Liver (tissue), 9 donors: ENCODE data around the gene NKX6-1. TPM values are rescaled to one million over a fixed set of nuclear protein-coding genes. Genes with fewer than 3 reads are reported as not detected.

Experiments
- DNase-seq: peaks from one replicate; pipeline ENCODE4 v3.0.0-alpha.2; 2017; ENCODE audit warnings: low spot score
- H3K27ac ChIP-seq, 2 donors: one replicate each; pipeline ENCODE4 v1.7.0; 2013; ENCODE audit warnings: inconsistent platforms in 2 of 2, low read length in 2 of 2, control low read depth in 1 of 2, low read depth in 1 of 2, mild to moderate bottlenecking in 1 of 2
- H3K27me3 ChIP-seq, 4 donors: one replicate each; pipeline versions ENCODE4 v1.6.1 to v1.7.0; 2013; ENCODE audit warnings: low read length in 3 of 4, inconsistent platforms in 1 of 4, mild to moderate bottlenecking in 1 of 4, moderate library complexity in 1 of 4; ENCODE audit not compliant: control insufficient read depth in 4 of 4, insufficient read depth in 4 of 4
- H3K36me3 ChIP-seq, 4 donors: one replicate each; pipeline versions ENCODE4 v1.6.1 to v1.7.0; 2013; ENCODE audit warnings: low read length in 3 of 4, mild to moderate bottlenecking in 3 of 4, low read depth in 1 of 4, moderate library complexity in 1 of 4; ENCODE audit not compliant: control insufficient read depth in 4 of 4, insufficient read depth in 3 of 4
- H3K4me1 ChIP-seq, 4 donors: one replicate each; pipeline versions ENCODE4 v1.6.1 to v1.7.0; 2013; ENCODE audit warnings: low read length in 3 of 4, mild to moderate bottlenecking in 3 of 4, moderate library complexity in 1 of 4; ENCODE audit not compliant: control insufficient read depth in 4 of 4, insufficient read depth in 4 of 4
- H3K4me3 ChIP-seq, 3 donors: one replicate each; pipeline versions ENCODE4 v1.6.1 to v1.7.0; 2013; ENCODE audit warnings: low read length in 3 of 3, control low read depth in 1 of 3, low read depth in 1 of 3, mild to moderate bottlenecking in 1 of 3
- H3K9ac ChIP-seq, 2 donors: one replicate each; pipeline ENCODE4 v1.7.0; 2013; ENCODE audit warnings: low read length in 2 of 2, mild to moderate bottlenecking in 2 of 2, moderate library complexity in 2 of 2, control low read depth in 1 of 2, low read depth in 1 of 2
- H3K9me3 ChIP-seq, 4 donors: one replicate each; pipeline versions ENCODE4 v1.6.1 to v1.7.0; 2013; ENCODE audit warnings: low read length in 3 of 4; ENCODE audit not compliant: control insufficient read depth in 4 of 4
- EGR1 ChIP-seq, 2 donors: IDR thresholded peaks; 2 replicates each; pipeline ENCODE4 v1.6.1; 2016 to 2018; ENCODE audit warnings: antibody characterized with exemption in 2 of 2, low read depth in 2 of 2
- FOXA1 ChIP-seq: IDR thresholded peaks from 2 replicates; pipeline ENCODE4 v1.6.1; 2016; ENCODE audit warnings: antibody characterized with exemption
- FOXA2 ChIP-seq: IDR thresholded peaks from 2 replicates; pipeline ENCODE4 v1.6.1; 2016; ENCODE audit warnings: antibody characterized with exemption
- GABPA ChIP-seq, 2 donors: IDR thresholded peaks in 1 of 2; conservative IDR thresholded peaks in 1 of 2; 2 replicates each; pipeline ENCODE4 v1.6.1; 2016; ENCODE audit warnings: antibody characterized with exemption in 2 of 2, mild to moderate bottlenecking in 1 of 2, moderate library complexity in 1 of 2
- HNF4A ChIP-seq, 2 donors: conservative IDR thresholded peaks; 2 replicates each; pipeline ENCODE4 v1.6.1; 2016; ENCODE audit warnings: antibody characterized with exemption in 2 of 2, mild to moderate bottlenecking in 2 of 2
- JUND ChIP-seq, 2 donors: IDR thresholded peaks; 2 replicates each; pipeline ENCODE4 v1.6.1; 2016; ENCODE audit warnings: antibody characterized with exemption in 2 of 2
- NR2F2 ChIP-seq: IDR thresholded peaks from 2 replicates; pipeline ENCODE4 v1.6.1; 2016; ENCODE audit warnings: antibody characterized with exemption
- RAD21 ChIP-seq, 2 donors: IDR thresholded peaks; 2 replicates each; pipeline ENCODE4 v1.6.1; 2016; ENCODE audit warnings: antibody characterized with exemption in 2 of 2, mild to moderate bottlenecking in 2 of 2
- RXRA ChIP-seq, 2 donors: IDR thresholded peaks; 2 replicates each; pipeline ENCODE4 v1.6.1; 2017 to 2018; ENCODE audit warnings: antibody characterized with exemption in 2 of 2, mild to moderate bottlenecking in 1 of 2
- SP1 ChIP-seq: IDR thresholded peaks from 2 replicates; pipeline ENCODE4 v1.6.1; 2018; ENCODE audit warnings: antibody characterized with exemption, mild to moderate bottlenecking
- TAF1 ChIP-seq: conservative IDR thresholded peaks from 2 replicates; pipeline ENCODE4 v1.6.1; 2016; ENCODE audit warnings: antibody characterized with exemption, mild to moderate bottlenecking
- YY1 ChIP-seq: IDR thresholded peaks from 2 replicates; pipeline ENCODE4 v1.6.1; 2016; ENCODE audit warnings: antibody characterized with exemption, mild to moderate bottlenecking
- WGBS: extraction: QIAGEN DNeasy Blood & Tissue Kit; methylation state at CpG from one replicate; pipeline ENCODE4 v1.1.7; 2013; 5-methylcytosine and 5-hydroxymethylcytosine counted together
- polyA plus RNA-seq, 2 donors: library from polyadenylated mRNA; stranded (reverse) in 1 of 2; unstranded in 1 of 2; fragments of 200-250 nt in 1 of 2; fragments of >200 nt in 1 of 2; fragmentation: Nextera tagmentation in 1 of 2; extraction: Ambion mirVana in 1 of 2; gene quantifications; one replicate each; pipeline versions ENCODE4 v1.2.1 to v1.2.3, GENCODE V29; 2013 to 2015
- total RNA-seq, 2 donors: library from RNA; depleted of rRNA; stranded (reverse); fragments of >200 nt; gene quantifications; one replicate each; pipeline ENCODE4 v1.2.3, GENCODE V29; 2014
- TF ChIP-seq, protein P1 (sequence below): IDR thresholded peaks from 2 replicates; pipeline ENCODE4 v1.6.1; 2016; ENCODE audit warnings: antibody characterized with exemption
- TF ChIP-seq, protein P2 (sequence below): IDR thresholded peaks from 2 replicates; pipeline ENCODE4 v1.6.1; 2016; ENCODE audit warnings: antibody characterized with exemption, mild to moderate bottlenecking
- TF ChIP-seq, protein P3 (sequence below): fragments of 150-350 bp; IDR thresholded peaks from 2 replicates; pipeline ENCODE4 v1.5.1; 2017; ENCODE audit warnings: improper control_type of control experiment, low read depth, low read length; ENCODE audit not compliant: missing input control
- TF ChIP-seq, protein P4 (sequence below): IDR thresholded peaks from 2 replicates; pipeline ENCODE4 v1.6.1; 2016; ENCODE audit warnings: antibody characterized with exemption
- TF ChIP-seq, protein P5 (sequence below): IDR thresholded peaks from 2 replicates; pipeline ENCODE4 v1.6.1; 2016; ENCODE audit warnings: antibody characterized with exemption
- donor health status: healthy.
- donor health status: healthy.
- donor health status: healthy.
- donor health status: healthy.
- donor health status: healthy.

NKX6-1 gene
- total and polyA plus RNA-seq, 4 donors: 0.05 TPM; not detected in 3

DNA sequence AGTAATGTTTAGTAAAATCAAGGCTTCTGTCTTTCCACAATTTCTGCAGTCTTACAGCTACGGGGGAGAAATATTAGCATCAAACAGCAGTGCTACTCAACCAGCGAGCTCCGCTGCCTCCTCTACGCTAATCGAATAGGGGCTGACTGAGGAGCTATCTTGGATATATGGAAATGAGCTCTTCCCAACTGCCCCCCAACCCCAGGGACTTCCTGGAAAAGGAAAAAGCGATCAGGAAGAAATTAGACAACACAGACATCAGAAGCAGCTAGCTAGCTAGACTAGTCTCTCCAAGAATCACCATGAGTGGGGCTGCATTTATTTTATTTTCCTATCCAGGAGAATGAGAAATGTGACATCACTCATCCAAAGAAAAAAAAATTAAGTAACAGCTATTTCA is 7.6 kb downstream of the NKX6-1 start:
- H3K36me3 ChIP-seq: no peaks in the 10 kb centered on the region
- H3K4me1 ChIP-seq: peaks cover 0 to 11% (median 2%) of the 10 kb centered on the region in 4 donors
- DNase-seq: no peak
- WGBS: 16% methylated on average over 6 of the region's 6 CpGs
- TF ChIP-seq GABPA (IDR thresholded peaks at IDR 0.05 in 1 of 2, conservative IDR thresholded peaks at IDR 0.05 in 1 of 2) (no peak), RXRA (IDR thresholded peaks at IDR 0.05) (no peak), FOXA1 (no peak), EGR1 (IDR thresholded peaks at IDR 0.05; ENCODE audit: low read depth in 2 of 2) (no peak), FOXA2 (no peak)
- TF ChIP-seq, protein P1, sequence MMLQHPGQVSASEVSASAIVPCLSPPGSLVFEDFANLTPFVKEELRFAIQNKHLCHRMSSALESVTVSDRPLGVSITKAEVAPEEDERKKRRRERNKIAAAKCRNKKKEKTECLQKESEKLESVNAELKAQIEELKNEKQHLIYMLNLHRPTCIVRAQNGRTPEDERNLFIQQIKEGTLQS: no peak
- TF ChIP-seq, protein P2, sequence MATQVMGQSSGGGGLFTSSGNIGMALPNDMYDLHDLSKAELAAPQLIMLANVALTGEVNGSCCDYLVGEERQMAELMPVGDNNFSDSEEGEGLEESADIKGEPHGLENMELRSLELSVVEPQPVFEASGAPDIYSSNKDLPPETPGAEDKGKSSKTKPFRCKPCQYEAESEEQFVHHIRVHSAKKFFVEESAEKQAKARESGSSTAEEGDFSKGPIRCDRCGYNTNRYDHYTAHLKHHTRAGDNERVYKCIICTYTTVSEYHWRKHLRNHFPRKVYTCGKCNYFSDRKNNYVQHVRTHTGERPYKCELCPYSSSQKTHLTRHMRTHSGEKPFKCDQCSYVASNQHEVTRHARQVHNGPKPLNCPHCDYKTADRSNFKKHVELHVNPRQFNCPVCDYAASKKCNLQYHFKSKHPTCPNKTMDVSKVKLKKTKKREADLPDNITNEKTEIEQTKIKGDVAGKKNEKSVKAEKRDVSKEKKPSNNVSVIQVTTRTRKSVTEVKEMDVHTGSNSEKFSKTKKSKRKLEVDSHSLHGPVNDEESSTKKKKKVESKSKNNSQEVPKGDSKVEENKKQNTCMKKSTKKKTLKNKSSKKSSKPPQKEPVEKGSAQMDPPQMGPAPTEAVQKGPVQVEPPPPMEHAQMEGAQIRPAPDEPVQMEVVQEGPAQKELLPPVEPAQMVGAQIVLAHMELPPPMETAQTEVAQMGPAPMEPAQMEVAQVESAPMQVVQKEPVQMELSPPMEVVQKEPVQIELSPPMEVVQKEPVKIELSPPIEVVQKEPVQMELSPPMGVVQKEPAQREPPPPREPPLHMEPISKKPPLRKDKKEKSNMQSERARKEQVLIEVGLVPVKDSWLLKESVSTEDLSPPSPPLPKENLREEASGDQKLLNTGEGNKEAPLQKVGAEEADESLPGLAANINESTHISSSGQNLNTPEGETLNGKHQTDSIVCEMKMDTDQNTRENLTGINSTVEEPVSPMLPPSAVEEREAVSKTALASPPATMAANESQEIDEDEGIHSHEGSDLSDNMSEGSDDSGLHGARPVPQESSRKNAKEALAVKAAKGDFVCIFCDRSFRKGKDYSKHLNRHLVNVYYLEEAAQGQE: no peak
- TF ChIP-seq, protein P3, sequence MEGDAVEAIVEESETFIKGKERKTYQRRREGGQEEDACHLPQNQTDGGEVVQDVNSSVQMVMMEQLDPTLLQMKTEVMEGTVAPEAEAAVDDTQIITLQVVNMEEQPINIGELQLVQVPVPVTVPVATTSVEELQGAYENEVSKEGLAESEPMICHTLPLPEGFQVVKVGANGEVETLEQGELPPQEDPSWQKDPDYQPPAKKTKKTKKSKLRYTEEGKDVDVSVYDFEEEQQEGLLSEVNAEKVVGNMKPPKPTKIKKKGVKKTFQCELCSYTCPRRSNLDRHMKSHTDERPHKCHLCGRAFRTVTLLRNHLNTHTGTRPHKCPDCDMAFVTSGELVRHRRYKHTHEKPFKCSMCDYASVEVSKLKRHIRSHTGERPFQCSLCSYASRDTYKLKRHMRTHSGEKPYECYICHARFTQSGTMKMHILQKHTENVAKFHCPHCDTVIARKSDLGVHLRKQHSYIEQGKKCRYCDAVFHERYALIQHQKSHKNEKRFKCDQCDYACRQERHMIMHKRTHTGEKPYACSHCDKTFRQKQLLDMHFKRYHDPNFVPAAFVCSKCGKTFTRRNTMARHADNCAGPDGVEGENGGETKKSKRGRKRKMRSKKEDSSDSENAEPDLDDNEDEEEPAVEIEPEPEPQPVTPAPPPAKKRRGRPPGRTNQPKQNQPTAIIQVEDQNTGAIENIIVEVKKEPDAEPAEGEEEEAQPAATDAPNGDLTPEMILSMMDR: no peak
- no peaks in the 10 kb centered on the region for H3K9me3 ChIP-seq
- H3K27me3 ChIP-seq: peaks cover 6 to 35% (median 26%) of the 10 kb centered on the region in 4 donors
- no peak overlapping the region for H3K9ac ChIP-seq
- no peak overlapping the region for H3K27ac ChIP-seq
- H3K4me3 ChIP-seq: no peak overlapping the region

DNA sequence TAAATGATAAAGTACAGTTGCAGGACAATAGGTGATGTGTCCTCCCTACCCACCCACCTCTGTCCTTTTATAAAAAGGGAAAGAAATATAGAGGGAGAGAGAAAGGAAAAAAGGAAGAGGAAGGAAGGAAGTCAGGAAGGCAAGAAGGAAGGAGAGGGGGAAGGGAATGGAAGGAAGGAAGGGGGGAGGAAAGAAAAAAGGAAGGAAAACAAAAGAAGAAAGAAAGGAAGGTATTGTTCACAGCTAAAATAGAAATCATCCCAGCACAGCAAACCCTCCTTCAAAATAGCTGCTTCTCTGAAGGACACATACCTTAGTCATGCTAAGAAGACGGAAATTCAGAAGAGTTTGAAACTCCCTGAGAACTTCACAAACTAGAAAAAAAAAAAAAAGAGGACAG is 8.4 kb downstream of the NKX6-1 start:
- H3K4me1 ChIP-seq: peaks cover 0 to 11% (median 1%) of the 10 kb centered on the region in 4 donors
- no peaks in the 10 kb centered on the region for H3K9me3 ChIP-seq
- H3K9ac ChIP-seq: no peak overlapping the region
- 40% methylated on average over 1 of the region's 1 CpG for WGBS
- H3K4me3 ChIP-seq: no peak overlapping the region
- DNase-seq: no peak
- no peak overlapping the region for H3K27ac ChIP-seq
- peaks cover 4 to 34% (median 24%) of the 10 kb centered on the region in 4 donors for H3K27me3 ChIP-seq
- TF ChIP-seq, protein P3: no peak
- no peak for TF ChIP-seq HNF4A (conservative IDR thresholded peaks at IDR 0.05)
- TF ChIP-seq, protein P4, sequence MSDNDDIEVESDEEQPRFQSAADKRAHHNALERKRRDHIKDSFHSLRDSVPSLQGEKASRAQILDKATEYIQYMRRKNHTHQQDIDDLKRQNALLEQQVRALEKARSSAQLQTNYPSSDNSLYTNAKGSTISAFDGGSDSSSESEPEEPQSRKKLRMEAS: no peak
- TF ChIP-seq, protein P1: no peak
- TF ChIP-seq TAF1: no peak
- no peak for TF ChIP-seq EGR1 (IDR thresholded peaks at IDR 0.05; ENCODE audit: low read depth in 2 of 2)
- no peak for TF ChIP-seq NR2F2
- TF ChIP-seq YY1: no peak
- no peak for TF ChIP-seq JUND (IDR thresholded peaks at IDR 0.05)
- TF ChIP-seq, protein P5, sequence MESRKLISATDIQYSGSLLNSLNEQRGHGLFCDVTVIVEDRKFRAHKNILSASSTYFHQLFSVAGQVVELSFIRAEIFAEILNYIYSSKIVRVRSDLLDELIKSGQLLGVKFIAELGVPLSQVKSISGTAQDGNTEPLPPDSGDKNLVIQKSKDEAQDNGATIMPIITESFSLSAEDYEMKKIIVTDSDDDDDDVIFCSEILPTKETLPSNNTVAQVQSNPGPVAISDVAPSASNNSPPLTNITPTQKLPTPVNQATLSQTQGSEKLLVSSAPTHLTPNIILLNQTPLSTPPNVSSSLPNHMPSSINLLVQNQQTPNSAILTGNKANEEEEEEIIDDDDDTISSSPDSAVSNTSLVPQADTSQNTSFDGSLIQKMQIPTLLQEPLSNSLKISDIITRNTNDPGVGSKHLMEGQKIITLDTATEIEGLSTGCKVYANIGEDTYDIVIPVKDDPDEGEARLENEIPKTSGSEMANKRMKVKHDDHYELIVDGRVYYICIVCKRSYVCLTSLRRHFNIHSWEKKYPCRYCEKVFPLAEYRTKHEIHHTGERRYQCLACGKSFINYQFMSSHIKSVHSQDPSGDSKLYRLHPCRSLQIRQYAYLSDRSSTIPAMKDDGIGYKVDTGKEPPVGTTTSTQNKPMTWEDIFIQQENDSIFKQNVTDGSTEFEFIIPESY: no peak
- no peak for TF ChIP-seq FOXA1
- no peak for TF ChIP-seq FOXA2
- TF ChIP-seq GABPA (IDR thresholded peaks at IDR 0.05 in 1 of 2, conservative IDR thresholded peaks at IDR 0.05 in 1 of 2): no peak
- no peak for TF ChIP-seq SP1
- TF ChIP-seq RAD21 (IDR thresholded peaks at IDR 0.05): no peak
- H3K36me3 ChIP-seq: no peaks in the 10 kb centered on the region
